Uterus (tissue), 4 donors: Measurements from ENCODE around the gene SHISAL1. TPM values are rescaled to one million over a fixed set of nuclear protein-coding genes. Genes with fewer than 3 reads are reported as not detected.

ENCODE experiments used
- DNase-seq, 2 donors: peaks; one replicate each; pipeline ENCODE4 v3.0.0-alpha.2; 2019 to 2020
- H3K27ac ChIP-seq, 2 donors: fragments of 200-600 bp; sonication (generic); 1 replicate in 1 of 2; 2 replicates in 1 of 2; pipeline ENCODE4 v1.5.1; 2016 to 2018
- H3K27me3 ChIP-seq, 2 donors: fragments of 200-600 bp; sonication (generic); one replicate each; pipeline ENCODE4 v1.5.1; 2018 to 2019; ENCODE audit warnings: control low read depth in 1 of 2
- H3K36me3 ChIP-seq, 2 donors: fragments of 200-600 bp; sonication (generic); one replicate each; pipeline ENCODE4 v1.5.1; 2019; ENCODE audit warnings: control low read depth in 1 of 2
- H3K4me1 ChIP-seq, 2 donors: fragments of 200-600 bp; sonication (generic); one replicate each; pipeline ENCODE4 v1.5.1; 2018 to 2019; ENCODE audit warnings: control low read depth in 1 of 2
- H3K4me3 ChIP-seq, 2 donors: fragments of 200-600 bp; sonication (generic); 1 replicate in 1 of 2; 2 replicates in 1 of 2; pipeline ENCODE4 v1.5.1; 2018 to 2019; ENCODE audit warnings: mild to moderate bottlenecking in 1 of 2
- H3K9me3 ChIP-seq, 2 donors: fragments of 200-600 bp; sonication (generic); one replicate each; pipeline ENCODE4 v1.5.1; 2019; ENCODE audit warnings: control low read depth in 1 of 2
- POLR2A ChIP-seq, 2 donors: fragments of 450-650 bp; IDR thresholded peaks; one replicate each; pipeline ENCODE4 v1.6.1; 2016; ENCODE audit warnings: antibody characterized with exemption in 2 of 2, mild to moderate bottlenecking in 1 of 2, moderate library complexity in 1 of 2
- intact Hi-C: fragments of 100-400 bp; cut with DNase I; formaldehyde crosslinking; loops from one replicate; pipeline ENCODE4 v1.15.1; 2023; ENCODE audit warnings: low total_unique reads
- total RNA-seq, 4 donors: library from RNA; depleted of rRNA in 3 of 4; stranded (reverse); fragments of >200 nt in 3 of 4; gene quantifications; one replicate each; pipeline versions ENCODE4 v1.1.0 to v1.2.4, GENCODE V29; 2014 to 2023
- TF ChIP-seq, protein P1 (sequence below), 4 experiments: fragments of 200-600 bp in 2 of 4; fragments of 450-650 bp in 2 of 4; sonication (generic) in 2 of 4; IDR thresholded peaks; one replicate each; pipeline ENCODE4 v1.5.1; 2016 to 2019; ENCODE audit warnings: antibody characterized with exemption in 4 of 4, mild to moderate bottlenecking in 2 of 4, moderate library complexity in 1 of 4
- donor health status: DM: yes; HTN: yes; CAD: no.

The SHISAL1 gene
- total RNA-seq, 4 donors from 2014 or later, result 4.7 to 44.2 (median 22.9) TPM

- H3K4me3 ChIP-seq, result no peak overlapping the region
- H3K27ac ChIP-seq, result no peak overlapping the region
- no peaks in the 10 kb centered on the region for H3K36me3 ChIP-seq
- H3K27me3 ChIP-seq, result no peaks in the 10 kb centered on the region
- TF ChIP-seq, protein P1, sequence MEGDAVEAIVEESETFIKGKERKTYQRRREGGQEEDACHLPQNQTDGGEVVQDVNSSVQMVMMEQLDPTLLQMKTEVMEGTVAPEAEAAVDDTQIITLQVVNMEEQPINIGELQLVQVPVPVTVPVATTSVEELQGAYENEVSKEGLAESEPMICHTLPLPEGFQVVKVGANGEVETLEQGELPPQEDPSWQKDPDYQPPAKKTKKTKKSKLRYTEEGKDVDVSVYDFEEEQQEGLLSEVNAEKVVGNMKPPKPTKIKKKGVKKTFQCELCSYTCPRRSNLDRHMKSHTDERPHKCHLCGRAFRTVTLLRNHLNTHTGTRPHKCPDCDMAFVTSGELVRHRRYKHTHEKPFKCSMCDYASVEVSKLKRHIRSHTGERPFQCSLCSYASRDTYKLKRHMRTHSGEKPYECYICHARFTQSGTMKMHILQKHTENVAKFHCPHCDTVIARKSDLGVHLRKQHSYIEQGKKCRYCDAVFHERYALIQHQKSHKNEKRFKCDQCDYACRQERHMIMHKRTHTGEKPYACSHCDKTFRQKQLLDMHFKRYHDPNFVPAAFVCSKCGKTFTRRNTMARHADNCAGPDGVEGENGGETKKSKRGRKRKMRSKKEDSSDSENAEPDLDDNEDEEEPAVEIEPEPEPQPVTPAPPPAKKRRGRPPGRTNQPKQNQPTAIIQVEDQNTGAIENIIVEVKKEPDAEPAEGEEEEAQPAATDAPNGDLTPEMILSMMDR (IDR thresholded peaks at IDR 0.05), result no peak
- no peak for TF ChIP-seq POLR2A (IDR thresholded peaks at IDR 0.05)
- H3K4me1 ChIP-seq, result no peaks in the 10 kb centered on the region
- peaks cover 0 to 10% of the 10 kb centered on the region in 2 donors for H3K9me3 ChIP-seq
- intact Hi-C loops, result no loop called here
- no peak for DNase-seq
Observed at GRCh38 chr22:44231233-44231632, 81.5 kb downstream of the SHISAL1 start.

DNA sequence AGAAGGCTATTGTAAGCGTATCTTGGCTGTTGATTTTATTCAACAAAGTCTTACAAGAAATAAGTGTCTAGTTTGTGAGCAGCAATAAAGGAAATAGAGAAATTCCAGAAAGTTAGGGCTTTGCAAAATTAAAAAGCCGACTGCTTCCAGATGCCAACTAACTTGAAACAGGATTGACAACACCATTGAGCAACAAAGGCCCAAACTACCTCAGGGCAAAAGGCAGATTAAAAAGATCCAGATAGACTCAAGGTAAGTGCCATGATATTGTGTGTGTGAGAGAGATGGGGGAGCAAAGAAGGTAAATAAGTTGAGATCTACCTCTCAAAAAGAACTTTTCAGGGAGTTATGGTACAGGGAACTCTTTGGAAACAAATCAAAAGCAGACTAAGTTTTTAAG lies 82.9 kb downstream of the SHISAL1 start:
- TF ChIP-seq, protein P1 (IDR thresholded peaks at IDR 0.05), result no peak
- no peak for TF ChIP-seq POLR2A (IDR thresholded peaks at IDR 0.05)
- H3K4me3 ChIP-seq, result no peak overlapping the region
- no peak overlapping the region for H3K27ac ChIP-seq
- H3K27me3 ChIP-seq, result no peaks in the 10 kb centered on the region
- no peaks in the 10 kb centered on the region for H3K4me1 ChIP-seq
- intact Hi-C loops, result no loop called here
- no peaks in the 10 kb centered on the region for H3K36me3 ChIP-seq
- DNase-seq, result no peak
- H3K9me3 ChIP-seq, result peaks cover 0 to 10% of the 10 kb centered on the region in 2 donors

- Histone ChIP-seq H3K9me3 (peaks cover 0 to 10% of the 10 kb centered on the region in 2 donors), H3K36me3 (no peaks in the 10 kb centered on the region), H3K4me3 (no peak overlapping the region), H3K27me3 (no peaks in the 10 kb centered on the region), H3K27ac (no peak overlapping the region), H3K4me1 (no peaks in the 10 kb centered on the region)
- DNase-seq, result no peak
- intact Hi-C loops, result no loop called here
- TF ChIP-seq POLR2A (IDR thresholded peaks at IDR 0.05), result no peak
- TF ChIP-seq, protein P1 (IDR thresholded peaks at IDR 0.05), result no peak
Observed at GRCh38 chr22:44229331-44229730, 83.4 kb downstream of the SHISAL1 start.

GRCh38 chr22:44225812-44226211 lies 86.9 kb downstream of the SHISAL1 start:
- Histone ChIP-seq H3K36me3 (no peaks in the 10 kb centered on the region), H3K27me3 (no peaks in the 10 kb centered on the region), H3K9me3 (peaks cover 0 to 10% of the 10 kb centered on the region in 2 donors), H3K27ac (no peak overlapping the region), H3K4me3 (no peak overlapping the region), H3K4me1 (no peaks in the 10 kb centered on the region)
- no peak for DNase-seq
- intact Hi-C loops, result no loop called here
- TF ChIP-seq, protein P1 (IDR thresholded peaks at IDR 0.05), result no peak
- no peak for TF ChIP-seq POLR2A (IDR thresholded peaks at IDR 0.05)

DNA sequence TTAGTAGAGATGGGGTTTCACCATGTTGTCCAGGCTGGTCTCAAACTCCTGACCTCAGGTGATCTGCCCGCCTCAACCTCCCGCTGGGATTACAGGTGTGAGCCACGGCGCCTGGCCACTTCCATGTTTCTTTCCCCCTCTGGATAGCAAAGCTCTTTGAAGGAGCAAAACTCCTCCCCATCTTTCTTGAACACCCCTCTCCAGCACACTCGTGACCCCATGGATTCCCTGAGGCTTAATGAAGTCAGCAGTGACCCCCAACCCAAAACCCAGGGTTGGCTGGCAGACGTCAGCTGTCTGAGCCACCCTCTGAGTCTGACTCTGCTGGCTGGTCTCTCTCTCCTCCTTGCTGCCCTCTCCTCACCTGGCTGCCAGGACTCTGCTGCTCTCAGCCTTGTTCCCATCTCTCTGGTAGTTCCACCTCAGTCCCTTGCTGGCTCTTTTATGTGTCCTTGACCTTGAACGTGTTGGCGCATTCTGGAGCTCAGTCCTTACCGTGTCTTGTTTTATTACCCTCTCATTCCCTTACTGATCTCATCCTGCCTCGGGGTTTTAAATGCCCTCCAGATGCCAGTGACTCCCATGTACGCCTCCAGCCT lies 87.6 kb downstream of the SHISAL1 start:
- H3K27ac ChIP-seq, result no peak overlapping the region
- H3K4me3 ChIP-seq, result no peak overlapping the region
- H3K9me3 ChIP-seq, result peaks cover 0 to 10% of the 10 kb centered on the region in 2 donors
- TF ChIP-seq, protein P1 (IDR thresholded peaks at IDR 0.05), result no peak
- no peak for TF ChIP-seq POLR2A (IDR thresholded peaks at IDR 0.05)
- H3K36me3 ChIP-seq, result no peaks in the 10 kb centered on the region
- DNase-seq, result no peak
- no peaks in the 10 kb centered on the region for H3K4me1 ChIP-seq
- no peaks in the 10 kb centered on the region for H3K27me3 ChIP-seq
- intact Hi-C loops, result no loop called here
